IPS-11a (cell line): ENCODE data around the gene FITM1.
A peak's percentile ranks its signal among the peaks of the same experiment; 100 is the strongest.

Source experiments
- H3K4me3 ChIP-seq: one replicate; pipeline ENCODE4 v1.5.1; 2013; ENCODE audit warnings: low read depth, low read length, control low read depth

The FITM1 gene

DNA sequence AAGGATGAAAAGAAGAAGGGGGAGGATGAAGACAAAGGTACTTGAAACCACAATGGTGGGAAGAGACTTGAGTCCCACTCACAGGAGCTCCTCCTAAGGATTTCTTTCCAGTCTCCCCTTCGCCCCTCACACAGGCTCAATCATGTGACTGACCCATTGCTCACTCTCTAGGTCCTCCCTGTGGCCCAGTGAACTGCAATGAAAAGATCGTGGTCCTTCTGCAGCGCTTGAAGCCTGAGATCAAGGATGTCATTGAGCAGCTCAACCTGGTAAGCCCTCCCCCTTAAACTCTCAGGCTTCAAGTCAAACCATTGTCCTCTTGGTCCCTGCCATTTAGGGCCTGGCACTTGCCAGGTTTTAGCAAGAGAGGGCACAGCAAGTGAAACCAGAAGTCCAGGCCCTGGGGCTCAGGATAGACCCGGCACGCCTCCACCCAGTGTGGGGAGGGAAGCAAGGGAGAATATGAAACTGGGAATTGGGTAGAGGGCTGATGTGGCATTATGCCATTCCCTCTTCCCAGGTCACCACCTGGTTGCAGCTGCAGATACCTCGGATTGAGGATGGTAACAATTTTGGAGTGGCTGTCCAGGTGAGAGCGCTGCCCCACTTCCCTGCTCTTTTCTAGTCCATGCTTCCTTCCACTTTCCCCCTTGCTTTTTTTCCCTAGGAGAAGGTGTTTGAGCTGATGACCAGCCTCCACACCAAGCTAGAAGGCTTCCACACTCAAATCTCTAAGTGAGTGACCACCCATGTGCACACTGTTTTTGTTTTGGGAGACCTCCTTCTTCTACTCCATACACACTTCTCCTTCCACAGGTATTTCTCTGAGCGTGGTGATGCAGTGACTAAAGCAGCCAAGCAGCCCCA lies 7.3 kb downstream of the FITM1 start:
- no peak overlapping the region for H3K4me3 ChIP-seq

GRCh38 chr14:24138396-24139271 lies 8.2 kb downstream of the FITM1 start:
- no peak overlapping the region for H3K4me3 ChIP-seq

DNA sequence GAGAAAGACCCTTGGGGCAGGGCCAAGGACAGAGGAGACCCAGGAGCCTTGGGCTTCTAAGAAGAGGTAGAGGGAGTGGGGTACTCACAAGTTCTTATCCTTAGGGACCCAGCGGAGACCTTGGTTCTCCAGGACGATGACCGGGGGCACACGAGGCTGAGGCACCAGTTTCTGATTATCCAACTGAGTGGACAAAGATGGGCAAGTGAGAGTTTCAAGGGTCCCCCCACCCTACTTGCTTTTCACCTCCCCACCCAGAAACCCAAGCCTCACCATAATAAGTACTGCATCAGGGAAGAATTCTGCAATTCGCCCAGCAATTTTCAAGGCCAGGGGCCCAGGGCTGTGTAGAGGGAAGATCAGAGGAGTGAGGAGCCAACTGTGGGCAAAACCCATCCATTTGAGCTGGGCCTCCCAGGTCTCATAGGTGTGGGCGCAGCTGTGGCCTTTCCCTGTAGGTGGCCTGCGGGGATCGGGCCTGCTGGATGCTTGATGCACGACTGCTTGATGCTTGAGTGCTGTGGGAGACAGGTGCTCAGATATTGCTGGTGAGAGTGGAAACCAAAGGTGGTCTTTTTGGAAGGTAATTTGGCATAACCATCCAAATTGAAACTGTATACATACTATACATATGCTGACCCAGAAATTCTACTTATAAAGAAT lies 8.9 kb downstream of the FITM1 start:
- no peak overlapping the region for H3K4me3 ChIP-seq

DNA sequence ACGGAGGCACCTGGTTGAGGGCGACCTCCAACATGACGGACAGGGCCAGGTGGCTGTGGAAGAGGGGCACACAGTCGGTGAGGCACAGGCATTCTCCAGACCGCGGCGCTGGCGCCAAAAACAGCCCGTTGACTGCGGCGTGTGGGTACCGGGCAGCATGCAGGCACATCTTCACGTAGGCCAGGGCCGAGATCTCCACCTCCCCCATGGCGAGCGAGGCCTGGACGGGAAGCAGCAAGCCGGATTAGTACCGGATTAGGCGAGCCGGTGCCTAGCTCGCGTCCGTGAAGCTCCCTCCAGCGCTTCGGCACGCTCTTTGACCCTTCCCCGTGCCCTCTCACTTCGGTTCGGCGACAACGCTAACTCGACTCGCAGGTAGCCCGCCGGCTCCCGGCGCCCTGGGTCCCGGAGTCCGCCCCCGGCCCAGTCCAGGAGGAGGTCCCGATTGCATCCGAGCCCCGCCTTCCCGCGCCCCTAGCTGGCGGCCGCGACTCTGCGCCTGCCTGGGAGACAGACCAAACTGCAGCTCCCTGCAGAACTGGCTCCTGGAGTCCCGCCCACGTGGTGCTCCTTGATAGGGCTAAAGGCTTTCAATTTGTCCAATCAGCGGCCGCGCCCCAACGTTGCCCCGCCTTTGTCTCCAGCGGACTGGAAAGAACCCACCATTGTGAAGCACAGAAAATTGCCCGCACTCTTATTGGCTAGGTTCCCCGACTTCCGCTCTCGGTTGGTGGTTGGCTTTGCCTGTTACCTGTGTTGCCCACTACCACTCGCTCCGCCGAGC lies 10.8 kb downstream of the FITM1 start, which contains the start of gene EMC9:
Gene EMC9, minus strand, starts transcription at position 495 of the 784 bp plus-strand sequence. Its CDS starts 287 bp downstream, at position 208.
- H3K4me3 ChIP-seq = peak within 1 kb of the TSS; percentile 99

DNA sequence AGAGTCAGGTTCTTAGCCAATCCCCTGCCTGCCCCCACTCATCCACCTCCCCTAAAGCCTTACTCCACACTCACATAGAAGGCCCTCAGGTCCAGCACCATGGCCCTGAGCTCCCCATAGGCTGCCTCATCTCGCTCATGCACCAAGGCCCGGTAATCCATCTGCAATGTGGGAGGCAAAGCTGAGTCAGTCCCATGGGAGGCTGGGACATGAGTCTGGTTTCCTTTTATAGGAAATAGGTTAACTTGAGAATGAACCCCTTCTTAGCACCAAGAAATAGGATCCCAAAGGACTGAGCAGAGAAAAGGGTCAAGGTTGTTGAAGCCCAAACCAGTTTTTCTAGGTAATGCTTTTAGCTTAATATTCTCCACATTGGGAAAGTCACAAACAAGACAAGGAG lies 13.1 kb downstream of the FITM1 start:
- no peak overlapping the region for H3K4me3 ChIP-seq

DNA sequence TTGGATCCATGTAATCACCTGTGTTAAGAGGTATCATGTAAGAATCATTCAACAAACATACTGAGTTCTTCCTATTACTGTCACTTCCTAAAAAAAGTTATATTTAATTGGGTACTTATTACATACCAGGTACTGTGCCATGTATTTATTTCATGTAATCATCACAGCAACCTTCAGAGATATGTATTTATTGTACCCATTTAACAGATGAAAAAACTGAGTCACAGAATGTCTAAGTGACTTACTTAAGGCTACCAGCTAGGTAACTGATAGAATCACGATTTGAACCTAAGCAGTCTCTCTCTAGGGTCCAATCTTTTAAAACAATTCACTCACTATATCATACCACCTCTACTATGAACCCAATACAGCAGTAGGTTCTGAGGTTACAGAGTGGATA lies 14.0 kb downstream of the FITM1 start:
- no peak overlapping the region for H3K4me3 ChIP-seq

- H3K4me3 ChIP-seq = no peak overlapping the region
These were observed 14.8 kb downstream of the FITM1 start for GRCh38 chr14:24145219-24145618.

DNA sequence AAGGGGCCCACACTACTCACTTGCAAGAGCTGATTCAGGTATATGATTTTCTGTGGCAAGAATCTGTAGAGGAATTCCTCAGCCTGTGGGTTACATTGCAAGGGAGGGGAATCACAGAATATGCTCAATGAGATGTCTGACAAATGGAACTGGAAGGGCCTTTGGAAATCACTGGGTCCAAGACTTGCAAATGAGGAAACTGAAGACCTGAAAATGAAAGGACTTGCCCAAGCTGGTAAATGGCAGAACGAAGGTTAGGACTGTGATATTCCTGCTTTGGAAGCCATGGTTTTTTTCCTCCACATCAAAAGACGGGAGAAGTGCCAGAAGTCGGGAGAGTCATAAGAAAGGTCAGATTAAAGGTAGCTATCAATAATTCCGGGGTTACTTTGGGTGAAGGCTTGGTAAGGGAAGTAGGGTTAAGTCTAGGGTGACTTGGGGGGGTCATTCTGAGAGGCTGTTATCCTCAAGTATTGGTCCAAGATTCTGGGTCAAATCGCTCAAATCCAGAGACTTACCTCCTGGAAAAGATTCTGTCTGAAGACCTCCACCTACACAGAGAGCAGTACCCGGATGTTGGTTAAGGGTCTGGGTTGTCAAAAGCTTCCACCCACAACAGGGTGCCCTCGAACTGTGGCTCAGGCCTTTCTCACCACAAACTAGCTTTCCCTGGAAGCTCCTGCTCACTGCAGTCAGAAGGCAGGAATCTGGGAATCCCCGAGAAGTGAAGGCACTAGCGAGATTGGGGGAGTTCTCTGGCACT lies 15.4 kb downstream of the FITM1 start:
- H3K4me3 ChIP-seq = peak overlapping the region; percentile 82

DNA sequence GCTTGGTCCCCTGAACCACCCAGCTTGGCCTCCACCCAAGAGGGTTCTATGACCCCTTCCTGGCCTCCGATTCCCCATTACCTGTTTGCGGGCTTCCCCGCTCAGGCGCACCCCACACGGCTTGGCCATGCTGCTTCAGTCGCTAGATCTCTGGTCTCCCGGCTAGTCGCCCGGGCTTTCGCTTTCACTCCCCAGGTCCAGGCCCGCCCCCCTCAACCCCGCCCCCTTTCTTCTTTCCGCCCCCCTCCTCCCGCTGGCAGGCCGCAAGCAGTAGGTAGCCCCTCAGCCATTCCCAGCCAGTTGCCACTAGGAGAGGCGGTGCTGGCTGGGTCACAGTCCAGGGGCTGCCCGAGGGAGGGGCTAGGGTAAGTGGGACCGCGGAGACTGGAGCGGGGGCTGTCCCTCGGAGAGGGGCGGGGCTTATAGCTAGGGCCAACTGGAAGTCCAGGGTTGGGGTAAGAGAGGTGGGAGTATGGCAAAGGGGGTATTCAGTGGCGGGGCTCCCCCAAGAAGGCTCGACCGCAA lies 16.1 kb downstream of the FITM1 start, which contains the start of gene PSME2:
Gene PSME2, minus strand, starts transcription at position 158 of the 525 bp plus-strand sequence. Its CDS starts 29 bp downstream, at position 129.
- H3K4me3 ChIP-seq = peak within 1 kb of the TSS; percentile 94

GRCh38 chr14:24146978-24147760 lies 16.7 kb downstream of the FITM1 start, which contains the start of gene RNF31:
RNF31 (plus strand) TSS chr14:24147498; CDS start chr14:24147699, 201 bp downstream.
- peak within 1 kb of the TSS; percentile 94 for H3K4me3 ChIP-seq

GRCh38 chr14:24147761-24148428 lies 17.4 kb downstream of the FITM1 start:
- H3K4me3 ChIP-seq = peak overlapping the region; percentile 94

GRCh38 chr14:24149302-24149969 lies 19.0 kb downstream of the FITM1 start:
- H3K4me3 ChIP-seq = no peak overlapping the region

GRCh38 chr14:24150061-24150460 lies 19.6 kb downstream of the FITM1 start:
- H3K4me3 ChIP-seq = no peak overlapping the region

DNA sequence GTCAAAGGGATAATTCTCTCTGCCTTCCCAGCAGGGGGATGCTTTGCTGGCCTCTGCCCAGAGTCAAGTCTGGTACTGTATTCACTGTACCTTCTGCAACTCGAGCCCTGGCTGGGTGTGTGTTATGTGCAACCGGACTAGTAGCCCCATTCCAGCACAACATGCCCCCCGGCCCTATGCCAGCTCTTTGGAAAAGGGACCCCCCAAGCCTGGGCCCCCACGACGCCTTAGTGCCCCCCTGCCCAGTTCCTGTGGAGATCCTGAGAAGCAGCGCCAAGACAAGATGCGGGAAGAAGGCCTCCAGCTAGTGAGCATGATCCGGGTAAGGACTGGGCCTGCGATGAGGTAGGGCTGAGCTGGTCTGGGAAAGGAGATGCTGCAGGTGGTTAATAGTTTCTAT lies 20.1 kb downstream of the FITM1 start:
- H3K4me3 ChIP-seq = no peak overlapping the region

DNA sequence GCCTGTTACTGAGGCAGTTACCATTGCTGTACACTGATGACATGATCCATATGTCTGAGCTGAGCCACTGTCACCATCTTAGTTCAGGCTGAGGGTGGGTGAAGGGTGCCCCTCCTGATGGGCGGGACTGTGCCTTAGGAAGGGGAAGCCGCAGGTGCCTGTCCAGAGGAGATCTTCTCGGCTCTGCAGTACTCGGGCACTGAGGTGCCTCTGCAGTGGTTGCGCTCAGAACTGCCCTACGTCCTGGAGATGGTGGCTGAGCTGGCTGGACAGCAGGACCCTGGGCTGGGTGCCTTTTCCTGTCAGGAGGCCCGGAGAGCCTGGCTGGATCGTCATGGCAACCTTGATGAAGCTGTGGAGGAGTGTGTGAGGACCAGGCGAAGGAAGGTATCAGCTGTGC lies 20.5 kb downstream of the FITM1 start:
- no peak overlapping the region for H3K4me3 ChIP-seq

DNA sequence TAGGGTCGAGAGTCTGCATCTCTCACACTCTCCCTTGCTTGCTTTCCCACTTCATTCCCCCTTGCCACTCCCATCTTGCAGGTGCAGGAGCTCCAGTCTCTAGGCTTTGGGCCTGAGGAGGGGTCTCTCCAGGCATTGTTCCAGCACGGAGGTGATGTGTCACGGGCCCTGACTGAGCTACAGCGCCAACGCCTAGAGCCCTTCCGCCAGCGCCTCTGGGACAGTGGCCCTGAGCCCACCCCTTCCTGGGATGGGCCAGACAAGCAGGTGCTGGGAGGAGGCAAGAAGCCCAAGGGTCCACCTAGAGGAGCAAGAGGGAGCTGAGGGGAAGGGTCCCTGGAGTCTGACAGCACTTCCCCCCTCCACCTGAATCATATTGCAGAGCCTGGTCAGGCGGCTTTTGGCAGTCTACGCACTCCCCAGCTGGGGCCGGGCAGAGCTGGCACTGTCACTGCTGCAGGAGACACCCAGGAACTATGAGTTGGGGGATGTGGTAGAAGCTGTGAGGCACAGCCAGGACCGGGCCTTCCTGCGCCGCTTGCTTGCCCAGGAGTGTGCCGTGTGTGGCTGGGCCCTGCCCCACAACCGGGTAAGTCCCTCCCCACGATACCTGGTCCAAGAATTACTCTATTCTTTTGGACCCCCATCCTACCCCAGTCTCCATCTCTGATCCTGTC lies 21.1 kb downstream of the FITM1 start:
- no peak overlapping the region for H3K4me3 ChIP-seq

GRCh38 chr14:24155100-24155499 lies 24.6 kb downstream of the FITM1 start:
- no peak overlapping the region for H3K4me3 ChIP-seq
